Measurements from ENCODE around the gene ETNK2.
"Not testable (repeated sequence)": the region's sequence is repeated elsewhere in the genome, so short reads cannot be mapped to it uniquely, and the experiment has no call there.

ETNK2 gene

GRCh38 chr1:204126386-204126785 lies 25.5 kb downstream of the ETNK2 start:
- no peak for DNase-seq (ENCODE audit: low spot score)

DNA sequence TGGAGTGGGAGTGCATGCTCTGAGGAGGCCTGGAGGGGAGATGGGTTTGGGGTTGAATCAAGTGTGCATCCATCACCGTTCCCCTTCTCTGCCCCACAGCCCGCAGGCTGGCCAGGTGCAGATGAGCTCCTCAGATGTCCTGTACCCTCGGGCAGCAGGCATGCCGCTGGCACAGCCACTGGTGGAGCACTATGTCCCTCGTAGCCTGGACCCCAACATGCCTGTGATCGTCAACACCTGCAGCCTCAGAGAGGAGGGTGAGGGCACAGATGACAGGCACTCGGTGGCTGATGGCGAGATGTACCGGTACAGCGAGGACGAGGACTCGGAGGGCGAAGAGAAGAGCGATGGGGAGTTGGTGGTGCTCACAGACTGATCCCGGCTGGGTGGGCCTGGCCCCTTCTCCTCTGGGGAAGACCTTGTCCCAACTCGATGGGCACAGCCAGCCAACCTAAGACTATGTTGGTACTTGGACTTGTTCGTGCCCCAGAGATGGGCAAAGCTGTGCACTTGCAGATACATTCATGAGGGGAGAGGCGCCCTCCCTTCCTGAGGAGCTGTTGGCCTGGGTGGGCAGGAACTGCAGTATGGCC lies 26.0 kb downstream of the ETNK2 start:
- no peak for DNase-seq (ENCODE audit: low spot score)

- DNase-seq (ENCODE audit: low spot score): no peak
Observed at GRCh38 chr1:204124639-204125038, 27.2 kb downstream of the ETNK2 start.

- DNase-seq (ENCODE audit: low spot score): peak; percentile 44
Observed at GRCh38 chr1:204123376-204123775, 28.5 kb downstream of the ETNK2 start.

DNA sequence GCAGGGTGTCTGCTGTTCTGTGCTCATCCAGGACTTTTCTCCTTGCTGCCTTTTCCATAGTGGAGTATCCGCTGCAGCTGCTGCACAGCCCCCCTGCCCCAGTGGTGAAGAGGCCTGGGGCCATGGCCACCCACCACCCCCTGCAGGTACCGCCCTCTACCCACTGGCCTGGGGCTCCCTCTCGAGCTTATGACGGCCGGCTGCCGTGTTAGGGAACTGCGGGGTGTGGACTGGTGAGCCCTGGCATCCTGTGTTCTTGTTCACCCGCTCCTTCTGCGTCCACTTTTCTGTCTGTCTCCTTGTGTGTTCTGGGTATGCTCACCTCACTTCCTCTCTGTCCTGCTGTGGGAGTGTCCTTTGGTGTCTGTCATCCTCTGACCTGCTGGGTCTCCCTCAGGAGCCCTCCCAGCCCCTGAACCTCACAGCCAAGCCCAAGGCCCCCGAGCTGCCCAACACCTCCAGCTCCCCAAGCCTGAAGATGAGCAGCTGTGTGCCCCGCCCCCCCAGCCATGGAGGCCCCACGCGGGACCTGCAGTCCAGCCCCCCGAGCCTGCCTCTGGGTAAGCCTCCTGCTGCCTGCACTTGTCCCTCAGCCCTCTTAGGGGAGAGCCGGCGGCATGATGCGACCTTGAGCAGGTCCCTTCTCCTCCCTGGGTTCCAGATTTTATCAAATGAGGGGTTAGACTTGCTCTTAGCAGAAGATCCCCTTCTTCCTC lies 29.8 kb downstream of the ETNK2 start:
- no peak for DNase-seq (ENCODE audit: low spot score)

DNA sequence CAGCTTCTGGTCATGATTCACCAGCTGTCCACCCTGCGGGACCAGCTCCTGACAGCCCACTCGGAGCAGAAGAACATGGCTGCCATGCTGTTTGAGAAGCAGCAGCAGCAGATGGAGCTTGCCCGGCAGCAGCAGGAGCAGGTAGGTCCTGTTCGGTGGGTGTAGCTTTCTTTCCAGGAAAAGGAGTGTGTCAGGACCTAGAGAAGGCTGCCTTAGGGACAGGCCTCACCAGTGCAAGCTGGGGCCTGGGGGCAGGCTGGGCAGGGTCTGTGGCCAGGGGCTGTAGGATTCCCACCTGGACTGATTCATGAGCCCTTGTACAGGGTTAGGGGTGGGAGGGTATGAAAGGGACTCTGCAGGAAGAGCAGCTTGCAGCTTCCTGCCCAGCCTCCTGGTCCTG lies 35.3 kb downstream of the ETNK2 start:
- DNase-seq (ENCODE audit: low spot score): no peak

DNA sequence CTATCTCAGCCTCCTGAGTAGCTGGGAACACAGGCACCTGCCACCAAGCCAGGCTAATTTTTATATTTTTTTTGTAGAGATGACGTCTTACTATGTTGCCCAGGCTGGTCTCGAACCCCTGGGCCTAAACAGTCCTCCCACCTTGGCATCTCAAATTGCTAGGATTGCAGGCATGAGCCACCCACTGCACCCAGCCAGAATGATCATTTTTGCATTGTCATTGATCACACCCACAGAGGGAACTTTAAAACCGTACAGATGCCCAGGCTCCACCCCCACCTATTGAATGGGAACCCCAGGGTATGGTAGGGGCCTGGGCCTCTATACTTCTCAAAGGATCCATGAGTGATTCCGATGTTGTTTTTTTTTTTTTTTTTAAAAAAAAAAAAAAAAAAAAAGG lies 36.7 kb downstream of the ETNK2 start:
- no peak for DNase-seq (ENCODE audit: low spot score)

DNA sequence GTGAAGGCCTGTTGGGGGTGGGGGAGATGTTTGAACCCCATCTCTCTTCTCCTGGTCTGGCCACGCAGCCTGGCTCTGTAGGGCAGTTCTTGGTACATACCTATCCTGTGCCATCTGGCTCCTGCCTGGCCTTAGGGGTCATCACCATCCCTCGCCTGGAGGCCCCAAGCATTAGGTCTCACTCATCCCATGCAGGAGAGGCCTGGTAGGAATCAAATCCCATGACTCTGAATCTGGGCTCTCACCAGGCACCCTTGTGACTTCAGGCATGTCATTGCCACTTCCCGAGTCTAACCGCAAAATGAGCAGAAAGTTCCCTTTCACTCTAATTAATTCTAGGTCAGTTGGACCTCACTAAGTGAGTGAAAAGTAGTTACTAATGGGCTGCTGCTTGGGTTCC lies 37.2 kb downstream of the ETNK2 start:
- DNase-seq (ENCODE audit: low spot score): no peak

GRCh38 chr1:204113896-204114295 lies 37.9 kb downstream of the ETNK2 start:
- DNase-seq (ENCODE audit: low spot score): no peak

DNA sequence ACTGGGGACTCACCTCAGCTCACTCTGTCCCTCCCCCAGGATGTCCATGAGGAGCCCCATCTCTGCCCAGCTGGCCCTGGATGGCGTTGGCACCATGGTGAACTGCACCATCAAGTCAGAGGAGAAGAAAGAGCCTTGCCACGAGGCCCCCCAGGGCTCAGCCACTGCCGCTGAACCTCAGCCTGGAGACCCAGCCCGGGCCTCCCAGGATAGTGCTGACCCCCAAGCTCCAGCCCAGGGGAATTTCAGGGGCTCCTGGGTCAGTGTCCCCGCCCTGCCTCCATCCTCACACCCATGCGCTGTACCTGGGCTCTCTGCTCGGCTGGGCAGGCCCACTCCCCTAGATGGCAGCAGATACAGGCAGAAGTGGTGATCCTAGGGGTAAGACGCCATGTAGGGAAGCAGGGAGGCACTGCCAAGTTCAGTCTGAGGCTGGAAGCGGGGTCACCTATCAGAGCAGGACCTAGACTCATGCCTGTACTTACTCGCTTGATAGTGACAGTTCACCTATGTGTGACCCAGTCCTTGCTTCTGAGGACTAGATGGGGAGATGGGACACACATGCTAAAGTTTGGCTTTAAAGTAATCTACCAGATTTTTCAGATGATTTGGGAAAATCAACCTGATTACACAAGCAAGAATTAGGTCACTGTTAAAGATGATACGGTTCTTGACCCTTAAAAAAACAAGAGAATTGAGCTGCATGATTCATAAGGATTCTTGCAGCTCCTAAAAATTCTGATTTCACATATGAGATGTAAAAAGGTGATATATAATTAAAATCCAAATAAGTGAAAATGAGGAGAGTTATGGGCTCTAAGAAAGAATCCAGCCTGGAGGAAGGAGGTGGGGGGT lies 38.7 kb downstream of the ETNK2 start:
- no peak for DNase-seq (ENCODE audit: low spot score)

DNA sequence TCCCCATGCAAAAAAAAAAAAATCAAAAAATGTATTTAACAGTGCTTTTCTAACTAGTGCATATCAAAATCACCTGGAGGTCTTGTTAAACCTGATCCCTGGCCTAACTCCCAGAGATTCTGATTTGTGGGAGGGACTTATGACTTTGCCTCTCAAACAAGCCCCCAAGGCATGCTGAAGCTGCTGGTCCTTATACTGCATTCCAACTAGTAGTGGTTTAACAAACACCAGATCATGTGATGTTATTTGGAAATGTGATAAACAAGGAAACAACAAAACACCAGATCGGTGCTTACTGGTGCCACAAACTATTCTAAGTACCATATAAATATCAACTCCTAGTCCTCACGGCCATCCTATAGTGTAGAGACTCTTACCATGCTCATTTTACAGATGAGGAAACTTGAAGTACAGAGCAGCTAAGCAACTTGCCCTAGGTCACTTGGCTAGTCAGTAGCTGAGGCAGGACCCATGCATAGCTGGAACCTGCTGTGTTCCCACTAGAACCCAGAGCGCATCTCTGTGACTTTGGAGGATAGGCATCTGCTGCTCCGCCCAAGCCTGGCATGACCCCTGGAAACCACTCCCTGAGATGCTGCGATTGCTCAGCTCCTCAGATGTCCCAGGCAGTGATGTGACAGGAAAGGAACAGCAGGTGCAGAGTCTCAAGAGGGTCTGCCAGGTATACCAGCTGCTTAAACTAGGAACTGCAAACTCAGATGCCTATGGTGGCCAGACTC lies 40.8 kb downstream of the ETNK2 start:
- DNase-seq (ENCODE audit: low spot score): no peak

DNA sequence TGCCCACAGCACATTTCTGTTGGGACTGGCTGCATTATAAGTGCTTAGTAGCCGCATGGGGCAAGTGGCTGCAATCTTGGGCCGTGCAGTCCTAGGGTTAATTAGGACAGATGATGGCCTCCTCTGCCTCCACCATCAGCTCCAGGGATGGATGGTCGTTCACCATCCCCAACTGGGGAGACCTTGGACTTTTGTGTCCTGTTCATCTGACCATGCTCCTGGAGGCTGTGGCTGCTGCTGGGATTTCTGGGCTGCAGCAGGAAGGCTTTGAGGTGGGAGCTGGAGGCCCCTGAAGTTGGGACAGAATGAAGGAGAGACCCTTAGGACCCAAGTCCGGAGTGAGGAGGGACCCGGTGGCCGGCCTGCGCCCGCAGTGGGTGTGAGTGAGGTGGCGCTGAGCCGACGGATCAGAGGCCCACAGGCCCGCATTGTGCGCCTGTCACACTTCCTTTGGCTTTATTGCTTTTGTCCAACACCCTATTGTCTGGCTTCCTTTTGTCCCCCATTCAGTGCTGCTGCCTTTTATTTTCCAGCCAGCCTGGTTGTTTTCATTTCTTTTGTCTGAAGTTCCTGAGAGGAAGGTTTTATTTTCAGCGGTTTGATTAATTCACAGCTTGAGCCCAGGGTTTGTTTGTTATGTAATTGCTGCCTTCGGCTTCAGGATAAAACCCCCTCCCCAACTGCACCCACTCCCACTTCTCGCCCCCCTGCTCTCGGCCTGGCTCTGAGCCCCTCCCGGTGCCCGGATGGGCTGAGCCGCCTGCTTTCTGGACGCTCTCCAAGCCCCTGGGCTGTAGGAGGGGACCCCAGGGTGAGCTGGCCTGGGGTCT lies 43.3 kb downstream of the ETNK2 start:
- no peak for DNase-seq (ENCODE audit: low spot score)

DNA sequence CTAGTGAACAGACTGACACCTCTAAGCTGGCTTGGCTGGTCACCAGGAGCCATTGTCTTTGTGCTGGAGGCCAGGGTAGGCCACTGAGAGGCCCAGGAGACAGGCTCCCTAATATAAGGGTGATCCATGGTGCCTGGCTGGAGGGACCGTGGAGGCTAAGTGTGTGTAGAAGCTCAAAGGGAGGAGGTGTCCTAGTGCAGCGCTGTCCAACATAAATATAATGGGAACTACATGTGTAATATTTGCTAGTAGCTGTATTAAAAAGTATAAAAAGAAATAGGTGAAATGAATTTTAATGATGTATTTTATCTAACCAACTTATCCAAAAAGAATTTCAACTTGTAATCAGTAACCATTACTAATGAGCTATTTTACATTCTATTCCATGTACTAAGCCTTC lies 44.0 kb downstream of the ETNK2 start:
- DNase-seq (ENCODE audit: low spot score): no peak

- no peak for DNase-seq (ENCODE audit: low spot score)
Observed at GRCh38 chr1:204106825-204107224, 45.0 kb downstream of the ETNK2 start.

GRCh38 chr1:204105131-204105515 lies 46.7 kb downstream of the ETNK2 start:
- no peak for DNase-seq (ENCODE audit: low spot score)

DNA sequence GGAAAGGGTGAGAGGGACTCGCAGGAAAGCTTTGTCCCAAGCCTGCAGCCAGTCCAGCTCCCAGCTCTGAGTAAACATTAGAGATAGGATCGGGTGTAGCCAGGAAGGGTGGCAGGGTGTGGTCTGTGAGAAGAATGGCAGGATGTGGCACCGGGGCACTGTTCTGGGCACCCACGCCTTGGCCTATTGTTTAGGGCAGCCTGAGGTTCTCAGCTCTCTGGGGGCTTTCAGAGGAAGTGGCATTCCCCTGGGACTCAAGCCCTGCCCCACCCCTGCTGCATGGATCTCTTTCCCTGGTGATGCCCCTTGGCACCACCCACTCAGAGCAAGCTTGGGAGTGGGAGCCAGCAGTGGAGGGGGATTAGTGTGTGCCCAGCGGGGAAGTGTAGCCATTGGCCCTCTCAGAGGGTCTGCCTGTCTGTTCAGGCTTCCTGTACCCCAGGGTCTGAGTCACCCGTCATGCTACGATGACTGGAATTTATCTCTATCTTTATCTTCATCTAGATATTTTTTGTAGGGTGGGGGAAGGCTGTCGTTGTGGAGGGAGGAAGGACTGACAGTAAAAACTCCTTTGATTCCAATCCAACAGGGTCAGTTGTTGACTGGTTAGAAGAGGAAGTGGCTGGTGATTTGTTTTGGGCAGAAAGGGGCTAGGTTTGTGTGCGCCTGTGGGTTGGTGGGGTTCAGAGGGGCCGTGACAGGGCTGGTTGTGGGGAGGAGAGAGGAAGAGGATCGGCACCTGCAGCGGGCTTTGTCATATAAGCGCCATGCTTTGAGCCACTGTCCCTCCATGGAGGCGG lies 47.3 kb downstream of the ETNK2 start:
- no peak for DNase-seq (ENCODE audit: low spot score)

DNA sequence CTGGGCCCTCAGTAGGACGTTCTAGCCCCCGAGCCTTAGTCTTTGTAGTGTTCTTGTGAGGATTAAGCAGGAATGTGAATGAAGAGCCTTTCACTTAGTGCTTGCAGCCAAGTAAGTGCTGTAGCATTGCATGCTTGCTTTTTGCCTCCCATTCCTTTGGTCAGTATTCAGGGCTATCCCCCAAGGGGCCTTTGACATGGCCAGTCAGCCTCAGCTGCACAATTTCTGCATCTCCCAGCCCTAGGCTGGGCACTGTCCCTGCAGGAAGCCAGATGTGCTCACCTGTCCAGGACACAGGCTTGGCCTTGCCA lies 48.5 kb downstream of the ETNK2 start:
- no peak for DNase-seq (ENCODE audit: low spot score)

GRCh38 chr1:204102739-204103430 lies 49.0 kb downstream of the ETNK2 start:
- DNase-seq (ENCODE audit: low spot score): no peak

DNA sequence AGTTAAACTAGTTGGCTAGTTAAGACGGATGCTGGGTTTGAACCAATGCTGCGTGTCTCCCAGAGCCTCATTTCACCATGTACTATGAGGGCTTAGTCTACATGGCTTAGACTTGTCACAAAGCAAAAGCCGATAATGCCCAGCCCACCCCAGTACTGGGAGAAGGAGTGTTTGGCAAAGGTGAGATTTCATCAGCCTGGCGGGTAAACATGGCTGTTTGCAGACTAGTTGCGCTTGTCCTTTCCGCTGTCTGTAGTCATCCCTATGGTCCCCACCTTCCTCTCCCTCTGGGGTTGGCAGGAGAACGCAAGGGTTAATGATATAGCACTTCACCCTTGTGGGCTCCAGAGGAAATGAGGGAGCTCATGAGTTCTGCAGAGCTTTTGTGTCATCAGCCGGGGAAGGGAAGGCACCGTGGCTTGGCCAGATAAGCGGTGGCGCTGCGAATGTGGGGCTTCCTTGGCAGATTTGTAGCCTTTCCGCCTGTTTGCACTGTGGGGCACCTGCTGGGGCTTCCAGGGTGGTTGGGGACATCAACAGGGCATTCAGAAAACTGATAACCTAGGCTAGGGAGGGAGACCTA lies 49.7 kb downstream of the ETNK2 start:
- DNase-seq (ENCODE audit: low spot score): peak; percentile 61

GRCh38 chr1:204099754-204100153 lies 52.1 kb downstream of the ETNK2 start:
- not testable (repeated sequence) for DNase-seq (ENCODE audit: low spot score)

All from HuH-7 (cell line).